Activated effector memory CD4-positive, alpha-beta T cell treated with anti-CD3 and anti-CD28 coated beads, Interleukin-2, amount 50 U/mL, for 16 hours (primary cell): ENCODE results near the gene GPRIN1.
A peak's percentile ranks its signal among the peaks of the same experiment; 100 is the strongest.

ENCODE experiments used
- DNase-seq: peaks from one replicate; pipeline ENCODE4 v3.0.0-alpha.2; 2020

The GPRIN1 gene

DNA sequence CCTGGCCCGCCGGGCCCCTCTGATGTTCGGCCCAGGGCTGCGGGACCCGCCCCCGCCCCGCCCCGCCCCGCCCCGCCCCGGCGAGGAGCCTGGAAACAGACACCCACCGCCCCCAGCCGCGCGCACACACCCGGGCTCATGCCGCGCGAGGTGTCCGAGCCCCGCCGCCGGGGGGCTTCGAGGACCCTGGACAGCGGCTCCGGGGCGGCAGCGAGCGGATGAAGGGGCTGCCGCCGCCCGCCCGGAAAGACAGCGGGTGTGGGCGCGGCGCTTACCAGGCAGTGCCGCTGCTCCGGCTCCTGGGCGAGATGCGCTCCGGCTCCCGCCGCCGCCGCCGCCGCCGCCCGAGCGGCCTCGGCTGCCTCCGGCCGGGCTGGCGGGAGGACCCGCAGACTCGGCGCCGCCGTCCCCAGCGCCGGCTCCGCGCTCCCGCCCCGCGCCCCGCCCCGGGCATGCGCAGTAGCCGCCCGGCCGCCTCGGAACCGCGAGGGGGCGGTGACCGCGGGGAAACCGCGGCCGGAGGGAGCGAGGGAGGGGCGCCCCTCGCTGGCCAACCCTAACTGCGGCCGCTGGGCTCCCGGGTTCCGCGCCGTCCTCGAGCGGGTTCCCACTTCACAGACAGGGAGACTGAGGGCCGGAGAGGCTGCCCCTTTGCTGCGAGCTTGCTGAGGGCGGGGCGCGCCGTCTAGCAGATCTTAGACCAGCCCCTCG is at the start of gene GPRIN1:
GPRIN1 (minus strand) TSS at position 433 of the 711 bp plus-strand sequence. CDS start 10,322 bp downstream, outside the sequence.
- DNase-seq, result peak; percentile 87

DNA sequence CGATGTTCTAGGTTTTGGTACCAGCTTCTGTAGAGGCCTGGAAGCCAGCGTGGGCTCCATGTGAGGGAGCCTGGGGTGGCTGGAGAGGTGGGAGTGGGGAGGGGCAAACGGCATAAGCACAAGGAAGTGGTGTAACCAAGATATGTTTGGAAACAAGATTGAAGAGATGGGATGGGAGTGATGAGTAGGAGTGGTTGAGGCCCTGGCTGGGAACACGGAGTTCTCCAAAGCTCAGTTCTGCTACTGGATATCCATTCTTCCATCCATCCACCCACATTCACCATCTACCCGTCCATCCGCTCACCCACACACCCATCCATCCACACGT is 49.5 kb upstream of the GPRIN1 start:
- DNase-seq, result no peak

DNA sequence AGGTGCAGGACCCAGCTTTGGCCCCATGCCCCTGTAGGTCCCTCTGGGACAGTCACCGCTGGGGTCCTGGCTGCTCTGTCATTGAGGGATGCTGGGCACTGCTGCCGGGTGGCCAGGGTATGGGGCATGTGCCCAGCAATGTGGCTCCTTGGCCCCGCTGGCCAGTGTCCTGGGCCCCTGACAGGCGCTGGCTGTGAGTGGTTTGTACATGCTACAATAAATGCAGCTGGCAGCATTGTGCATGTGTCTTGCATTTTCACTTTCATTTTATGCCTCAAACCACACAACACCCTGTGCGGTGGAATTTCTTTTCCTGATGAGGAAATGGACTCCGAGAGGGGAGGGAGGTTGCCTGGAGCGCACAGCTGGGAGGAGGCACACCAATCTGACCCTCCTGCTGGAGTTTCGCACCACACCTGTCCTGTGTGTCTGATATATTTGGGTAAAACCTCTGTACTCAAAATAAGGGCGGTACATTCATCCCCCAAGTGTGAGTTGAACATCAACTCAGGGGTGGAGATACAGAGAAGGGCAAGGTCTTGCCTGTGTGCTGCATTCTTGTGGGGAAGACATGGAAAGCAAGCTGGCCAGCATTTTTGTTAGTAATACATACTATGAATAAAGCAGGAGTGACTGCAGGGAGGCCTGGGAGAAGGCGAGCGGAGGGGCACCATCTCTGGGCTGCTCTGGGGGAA is 49.0 kb upstream of the GPRIN1 start:
- DNase-seq, result no peak

DNA sequence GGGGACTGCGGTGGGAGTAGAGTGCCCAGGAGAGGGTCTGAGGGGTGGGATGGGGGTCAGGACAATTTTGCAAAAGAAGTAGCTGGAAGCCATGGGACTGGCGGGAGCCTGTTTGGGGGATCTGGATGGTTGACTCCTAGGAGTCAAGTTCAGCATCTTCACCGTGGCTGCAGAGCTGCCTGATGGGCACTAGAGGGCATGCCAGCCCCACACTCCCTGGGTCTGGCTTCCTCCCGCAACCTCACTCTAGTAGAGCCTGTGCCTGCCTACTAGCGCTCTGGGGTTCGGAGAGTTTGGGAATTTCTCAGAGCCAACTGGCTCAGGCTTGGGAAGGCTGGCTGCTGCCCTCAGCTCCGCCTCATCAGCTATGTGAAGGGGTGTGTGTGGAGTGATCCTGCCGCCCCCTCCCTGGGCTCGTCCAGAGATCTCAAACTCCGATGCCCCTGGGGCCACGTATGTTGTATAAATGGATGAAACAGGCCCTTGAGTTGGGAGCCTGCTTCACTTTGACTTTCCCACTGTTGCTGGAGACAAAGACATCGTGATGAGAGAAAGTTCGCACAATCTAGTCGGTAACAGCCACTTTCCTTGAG is 48.1 kb upstream of the GPRIN1 start:
- peak; percentile 84 for DNase-seq

DNA sequence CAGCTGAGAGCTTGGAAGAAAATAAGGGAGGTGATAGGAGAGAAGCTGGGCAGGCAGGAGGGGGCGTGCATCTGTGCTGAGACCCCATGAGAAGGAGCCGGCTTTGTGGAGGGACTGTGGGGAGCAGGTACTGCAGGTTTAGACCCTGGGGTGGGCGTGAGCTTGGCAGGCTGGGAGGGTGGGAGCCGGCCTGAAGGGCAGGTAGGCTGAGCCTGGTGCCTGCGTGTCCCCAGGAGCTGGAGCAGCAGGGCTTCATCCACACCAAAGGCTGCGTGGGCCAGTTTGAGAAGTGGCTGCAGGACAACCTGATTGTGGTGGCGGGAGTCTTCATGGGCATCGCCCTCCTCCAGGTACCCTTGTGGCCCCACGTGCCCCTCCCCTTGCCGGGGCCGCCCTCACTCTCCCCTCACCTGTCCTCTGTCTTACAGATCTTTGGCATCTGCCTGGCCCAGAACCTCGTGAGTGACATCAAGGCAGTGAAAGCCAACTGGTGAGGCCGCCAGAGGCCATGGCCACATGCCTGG is 46.6 kb upstream of the GPRIN1 start:
- DNase-seq, result no peak

DNA sequence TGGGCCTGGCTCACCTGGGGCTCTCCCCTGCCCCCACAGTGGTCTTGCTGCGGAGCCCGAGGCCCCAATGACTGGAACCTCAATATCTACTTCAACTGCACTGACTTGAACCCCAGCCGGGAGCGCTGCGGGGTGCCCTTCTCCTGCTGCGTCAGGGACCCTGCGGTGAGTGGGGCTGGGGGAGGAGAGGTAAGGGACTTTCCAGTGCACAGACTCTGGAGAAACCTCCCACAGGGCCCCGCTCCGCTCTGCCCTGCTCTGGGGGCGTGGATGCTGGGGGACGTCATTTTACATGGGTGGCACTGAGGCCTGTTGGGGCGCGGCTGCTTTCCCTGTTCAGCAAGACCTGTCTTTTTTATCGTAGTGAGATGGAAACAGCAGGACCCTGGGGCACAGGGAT is 44.9 kb upstream of the GPRIN1 start:
- DNase-seq, result no peak

DNA sequence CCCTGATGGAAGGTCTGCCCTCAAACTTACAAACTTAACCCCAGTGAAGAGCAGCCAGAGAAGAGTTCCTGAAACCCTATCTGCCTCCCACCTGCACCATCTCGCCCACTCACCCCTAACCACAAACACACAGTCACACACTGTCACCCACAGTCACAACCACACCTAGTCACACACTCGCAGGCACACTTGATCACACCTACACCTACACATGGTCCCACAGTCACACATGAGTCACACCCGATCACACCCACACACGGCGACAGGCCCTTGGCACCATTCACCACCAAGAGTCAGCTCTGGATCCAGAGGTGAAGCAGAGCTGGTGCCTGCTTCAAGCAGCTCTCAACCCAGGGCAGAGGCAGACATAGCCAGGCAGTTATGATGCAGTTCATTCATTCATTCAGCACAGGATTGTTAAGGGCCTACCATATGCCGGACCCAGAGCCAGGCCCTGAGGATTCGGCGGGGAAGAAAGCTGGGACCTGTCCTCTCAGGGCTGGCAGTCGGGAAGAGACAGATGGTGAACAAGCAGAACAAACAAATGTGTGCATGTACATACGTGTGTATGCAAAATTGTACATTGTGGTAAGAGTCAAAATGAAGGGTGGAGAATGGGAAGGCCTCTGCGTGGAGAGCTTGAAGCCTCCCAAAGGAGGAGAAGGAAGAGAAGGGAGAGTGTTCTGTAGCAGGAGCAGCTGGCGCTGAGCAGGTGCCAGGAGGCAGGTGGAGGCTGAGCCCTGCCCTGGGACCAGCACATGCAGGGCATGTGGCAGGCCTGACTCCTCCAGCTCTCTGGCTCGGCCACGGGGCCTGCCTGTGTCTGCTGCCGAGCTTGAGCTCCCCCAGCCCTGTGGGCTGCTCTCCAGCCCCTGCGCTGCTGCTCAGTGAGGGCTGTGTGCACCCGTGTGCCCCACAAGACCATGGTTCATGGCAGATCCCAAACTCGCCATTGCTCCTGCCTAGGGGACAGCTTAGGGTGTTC is 43.7 kb upstream of the GPRIN1 start:
- DNase-seq, result peak; percentile 92

DNA sequence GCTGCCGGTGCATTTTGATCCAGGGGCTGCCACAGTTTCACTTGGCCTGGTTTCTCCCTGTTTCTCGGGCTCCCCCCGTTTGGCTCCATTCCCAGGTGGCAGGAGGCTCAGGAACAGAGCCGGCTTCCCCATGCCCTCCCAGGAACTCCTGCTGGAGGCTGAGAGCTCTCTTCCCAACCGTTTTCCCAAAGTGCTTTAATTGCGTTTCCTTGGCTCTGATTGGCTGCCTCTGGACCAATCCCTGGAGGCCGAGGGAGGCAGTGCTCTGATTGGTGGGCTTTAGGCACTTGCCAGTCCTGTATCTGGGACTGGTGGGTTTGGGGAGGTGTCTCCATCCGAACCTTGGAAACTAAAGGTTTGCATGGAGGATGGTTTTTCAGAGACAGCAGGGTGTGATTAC is 42.2 kb upstream of the GPRIN1 start:
- DNase-seq, result no peak

DNA sequence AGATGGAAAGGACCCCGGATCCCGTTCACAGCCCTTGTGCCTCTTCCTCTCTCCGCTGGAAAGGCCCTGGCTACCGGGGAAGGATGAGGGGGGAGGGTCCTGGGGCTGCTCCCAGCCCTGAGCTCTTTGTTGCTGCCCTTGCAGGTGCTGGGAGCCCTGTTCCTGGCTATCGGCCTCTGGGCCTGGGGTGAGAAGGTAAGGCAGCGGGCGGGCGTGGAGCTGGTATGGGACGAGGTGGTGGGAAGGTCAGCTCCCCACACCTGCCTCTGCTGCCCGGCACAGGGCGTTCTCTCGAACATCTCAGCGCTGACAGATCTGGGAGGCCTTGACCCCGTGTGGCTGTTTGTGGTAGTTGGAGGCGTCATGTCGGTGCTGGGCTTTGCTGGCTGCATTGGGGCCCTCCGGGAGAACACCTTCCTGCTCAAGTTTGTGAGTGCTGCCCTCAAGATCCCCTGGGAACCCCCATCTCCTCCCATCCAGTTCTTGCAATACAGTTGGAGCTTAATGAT is 41.6 kb upstream of the GPRIN1 start:
- no peak for DNase-seq

DNA sequence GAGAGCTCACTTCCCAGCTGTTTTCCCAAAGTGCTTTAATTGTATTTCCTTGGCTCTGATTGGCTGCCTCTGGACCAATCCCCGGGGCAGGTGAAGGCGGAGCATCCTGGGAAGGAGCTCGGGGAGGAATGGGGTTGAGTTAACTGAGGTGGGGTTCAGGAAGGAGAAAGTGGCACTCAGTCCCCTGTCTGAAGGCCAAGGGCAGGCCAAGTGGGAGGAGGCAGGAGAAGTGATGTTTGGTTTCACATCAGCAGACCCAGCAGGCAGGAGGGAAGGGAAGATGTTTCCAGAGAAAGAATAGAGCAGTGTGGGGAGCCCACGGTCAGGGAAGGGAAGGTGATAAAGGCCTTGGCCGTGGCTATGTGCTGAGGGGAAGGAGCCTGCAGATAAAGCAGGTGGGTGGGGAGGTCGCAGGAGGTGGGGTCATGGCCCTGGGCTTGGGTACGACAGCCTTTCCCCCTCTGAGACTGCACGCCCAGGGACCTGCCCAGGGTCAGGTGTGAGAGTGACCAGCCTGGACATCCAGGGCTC is 40.5 kb upstream of the GPRIN1 start:
- DNase-seq, result no peak

DNA sequence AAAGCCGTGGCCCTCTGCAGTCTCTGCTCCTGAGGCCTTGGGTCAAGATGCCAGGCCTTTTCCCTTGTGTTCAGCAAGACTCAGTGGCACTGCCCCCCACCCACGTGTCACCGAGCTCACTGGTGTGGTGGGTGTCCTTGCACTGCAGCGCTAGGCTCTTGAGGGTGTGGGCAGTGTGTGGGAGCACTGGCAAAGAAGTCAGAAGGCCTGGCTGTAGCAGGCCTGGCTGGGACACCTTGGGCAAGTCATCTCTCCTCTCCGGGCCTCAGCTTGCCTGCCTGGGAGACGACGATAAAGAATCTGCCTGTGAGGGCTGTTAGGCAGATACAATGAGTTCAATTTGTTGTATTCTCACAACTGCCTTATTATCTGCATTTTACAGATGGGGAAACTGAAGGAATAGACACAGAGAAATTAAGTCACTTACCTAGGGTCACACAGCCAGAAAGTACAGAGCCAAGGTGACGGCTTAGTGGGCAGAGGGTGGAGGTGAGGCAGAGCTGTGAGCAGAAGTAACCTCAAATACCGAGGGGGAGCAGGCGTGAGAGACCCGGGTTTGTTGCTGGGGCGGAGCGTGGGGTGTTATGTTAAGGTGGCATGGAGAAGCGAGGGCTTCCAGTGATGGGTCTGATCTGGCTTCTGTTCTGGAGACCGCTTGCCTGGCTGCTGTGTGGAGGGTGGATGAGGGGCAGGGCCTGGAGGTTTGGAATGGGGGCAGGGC is 38.7 kb upstream of the GPRIN1 start:
- DNase-seq, result peak; percentile 70

DNA sequence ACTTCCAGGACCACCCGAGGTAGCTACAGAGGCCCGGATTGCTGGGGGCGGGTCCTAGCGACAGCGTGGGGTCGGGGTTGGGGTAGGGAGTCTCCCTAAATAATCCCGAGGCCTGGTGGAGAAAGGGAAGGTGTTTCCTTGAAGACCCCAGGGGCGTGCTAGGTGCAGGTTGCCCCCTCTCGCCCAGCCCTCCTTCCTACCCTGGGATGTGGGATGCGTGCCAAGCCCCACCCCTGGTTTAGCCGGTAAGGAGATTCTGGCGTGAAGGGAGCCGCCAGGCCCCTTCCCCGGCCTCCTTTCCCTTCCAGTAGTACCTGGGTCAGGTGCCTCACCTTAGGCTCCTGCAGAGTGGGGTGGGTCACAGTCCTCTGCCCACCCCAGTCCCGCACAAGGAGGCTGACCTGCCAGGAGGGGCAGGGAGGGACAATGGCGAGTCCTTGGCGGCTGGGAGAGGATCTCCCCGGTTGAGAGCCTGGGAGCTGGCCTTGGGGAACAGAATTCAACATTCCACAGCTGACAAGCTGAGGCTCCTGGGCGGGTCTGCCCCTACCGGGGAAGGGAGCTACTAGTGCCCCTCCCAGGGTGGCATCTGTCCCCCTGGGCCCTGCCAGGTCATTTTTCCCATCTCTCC is 38.0 kb upstream of the GPRIN1 start:
- peak; percentile 71 for DNase-seq

DNA sequence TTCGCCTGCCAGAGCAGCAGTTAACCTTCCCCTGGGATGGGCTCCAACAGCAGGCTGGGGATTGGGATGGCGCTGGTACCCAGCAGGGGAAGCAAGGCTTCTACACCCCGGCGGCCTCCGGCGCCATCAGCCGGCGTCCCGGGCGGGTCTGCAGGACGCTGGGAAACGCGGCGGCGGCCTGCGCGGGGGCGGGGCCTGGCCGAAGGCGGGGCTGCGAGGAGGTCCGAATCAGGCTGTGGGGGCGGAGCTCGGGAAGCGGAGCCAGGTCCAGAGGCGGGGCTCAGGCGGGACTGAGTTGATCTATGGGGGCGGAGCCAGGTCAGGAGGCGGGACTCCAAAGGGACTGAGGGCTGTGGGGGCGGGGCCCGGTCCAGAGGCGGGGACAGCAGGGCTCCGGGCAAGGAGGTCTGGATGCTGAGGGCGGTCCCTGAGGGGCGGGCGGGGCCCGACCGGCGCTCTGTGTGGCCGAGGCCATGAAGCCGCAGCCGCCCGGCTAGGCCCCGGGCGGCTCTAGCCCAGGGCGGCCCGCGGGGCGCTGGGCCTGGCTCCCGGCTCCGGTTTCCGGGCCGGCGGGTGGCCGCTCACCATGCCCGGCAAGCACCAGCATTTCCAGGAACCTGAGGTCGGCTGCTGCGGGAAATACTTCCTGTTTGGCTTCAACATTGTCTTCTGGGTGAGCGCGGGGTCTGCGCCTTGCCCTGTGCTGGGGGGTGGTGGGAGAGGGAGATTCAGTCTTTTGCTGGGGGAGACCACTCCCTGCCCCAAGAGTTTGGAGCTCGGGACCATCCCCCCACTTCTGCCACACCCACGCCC is 37.3 kb upstream of the GPRIN1 start, which contains the start of gene TSPAN17:
TSPAN17 (plus strand) TSS at position 455 of the 813 bp plus-strand sequence; CDS start at position 587, 132 bp downstream.
- DNase-seq, result peak; percentile 100

DNA sequence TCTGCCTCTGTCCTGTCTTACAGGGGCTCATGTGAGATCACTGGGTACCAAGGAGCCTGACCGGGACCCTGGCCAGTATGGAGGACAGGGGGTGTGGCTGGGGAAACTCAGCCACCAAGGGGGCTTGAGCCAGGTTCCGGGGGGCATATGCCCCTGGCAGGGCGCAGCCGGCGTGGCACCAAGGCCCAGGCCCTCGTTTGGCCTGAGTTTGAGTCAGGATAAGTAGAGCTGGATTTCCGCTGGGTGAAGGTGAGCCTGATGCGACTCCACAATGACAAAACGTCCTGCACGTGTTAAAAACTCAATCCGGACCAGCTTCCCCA is 36.7 kb upstream of the GPRIN1 start:
- no peak for DNase-seq

DNA sequence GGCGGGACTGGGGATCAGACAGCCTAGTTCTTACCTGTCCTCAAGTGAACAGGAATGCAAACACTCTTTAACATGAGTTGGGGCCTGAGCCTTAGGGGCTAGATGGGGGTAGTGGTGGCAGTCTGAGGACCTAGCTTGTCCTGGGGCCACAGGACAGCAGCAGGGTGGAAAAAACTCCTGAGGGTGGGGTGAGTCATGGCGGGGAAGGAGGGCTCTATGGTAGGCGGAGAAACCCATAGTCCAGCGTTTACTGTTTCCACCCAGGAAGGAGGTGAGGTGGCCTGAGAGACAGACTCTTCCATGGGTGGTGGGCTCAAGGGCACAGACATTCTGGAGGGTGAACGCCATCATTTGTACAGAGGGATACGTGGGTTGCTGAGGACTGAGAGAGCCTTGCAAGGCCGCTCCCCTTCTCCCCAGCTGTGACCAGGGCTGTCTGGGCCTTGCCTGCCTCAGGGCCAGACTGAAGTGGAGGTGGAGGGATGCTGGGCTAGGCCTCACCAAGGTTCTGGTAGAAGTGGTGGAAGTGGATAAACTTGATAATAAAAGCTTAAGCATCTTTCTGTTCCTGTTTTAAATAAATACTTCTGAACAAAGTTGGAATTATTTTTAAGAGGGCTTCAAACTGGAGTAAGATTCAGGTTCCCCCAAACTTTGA is 36.2 kb upstream of the GPRIN1 start:
- DNase-seq, result no peak

DNA sequence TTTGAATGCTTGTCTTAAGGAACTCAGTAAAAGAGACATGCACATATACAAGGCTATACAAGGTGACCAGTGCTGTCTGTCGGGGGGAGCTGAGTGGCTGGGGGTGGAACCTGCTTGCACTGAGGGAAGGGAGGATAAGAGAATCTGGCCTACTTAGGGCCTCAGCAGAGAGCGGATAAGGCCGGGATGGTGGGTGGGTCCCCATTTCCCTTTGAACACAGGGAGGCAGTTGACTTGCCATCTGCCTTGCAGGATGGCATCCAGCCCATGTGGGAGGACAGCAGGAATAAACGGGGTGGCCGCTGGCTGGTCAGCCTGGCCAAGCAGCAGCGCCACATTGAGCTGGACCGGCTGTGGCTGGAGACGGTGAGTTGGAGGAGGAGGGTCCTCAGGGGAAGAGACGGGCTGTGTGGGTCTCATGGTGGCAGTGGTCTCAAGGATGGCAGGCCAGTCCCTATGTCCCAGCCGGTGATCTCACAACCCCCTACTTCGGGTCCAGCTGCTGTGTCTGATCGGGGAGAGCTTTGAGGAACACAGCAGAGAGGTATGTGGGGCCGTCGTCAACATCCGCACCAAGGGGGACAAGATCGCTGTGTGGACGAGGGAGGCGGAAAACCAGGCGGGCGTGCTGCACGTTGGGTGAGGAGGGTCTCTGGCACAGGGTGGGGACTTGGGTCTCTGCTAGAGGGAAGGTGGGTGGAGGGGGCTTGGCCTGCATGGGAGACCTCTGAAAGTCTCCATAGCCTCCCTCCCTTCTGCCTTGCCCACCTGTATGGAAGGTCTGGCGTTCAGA is 35.1 kb upstream of the GPRIN1 start:
- no peak for DNase-seq

DNA sequence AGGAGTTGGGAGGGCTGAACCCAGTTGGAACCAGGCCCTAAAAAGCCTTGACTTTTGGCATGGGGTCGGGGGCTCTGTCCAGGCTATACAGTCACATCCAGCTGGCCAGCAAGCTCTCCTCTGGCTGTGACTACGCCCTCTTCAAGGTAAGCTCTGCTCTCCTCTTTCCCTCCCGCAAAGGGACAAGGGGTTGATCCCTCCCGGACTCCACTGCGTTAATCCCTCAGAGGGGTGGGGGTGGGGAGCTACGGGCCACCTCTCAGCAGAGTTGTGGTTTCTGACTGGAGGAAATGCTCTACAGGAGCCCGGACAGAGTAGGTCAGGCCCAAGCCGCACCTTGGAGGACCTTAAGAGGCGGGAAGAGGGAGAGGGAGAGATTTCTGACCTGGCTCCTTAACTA is 34.3 kb upstream of the GPRIN1 start:
- DNase-seq, result no peak

DNA sequence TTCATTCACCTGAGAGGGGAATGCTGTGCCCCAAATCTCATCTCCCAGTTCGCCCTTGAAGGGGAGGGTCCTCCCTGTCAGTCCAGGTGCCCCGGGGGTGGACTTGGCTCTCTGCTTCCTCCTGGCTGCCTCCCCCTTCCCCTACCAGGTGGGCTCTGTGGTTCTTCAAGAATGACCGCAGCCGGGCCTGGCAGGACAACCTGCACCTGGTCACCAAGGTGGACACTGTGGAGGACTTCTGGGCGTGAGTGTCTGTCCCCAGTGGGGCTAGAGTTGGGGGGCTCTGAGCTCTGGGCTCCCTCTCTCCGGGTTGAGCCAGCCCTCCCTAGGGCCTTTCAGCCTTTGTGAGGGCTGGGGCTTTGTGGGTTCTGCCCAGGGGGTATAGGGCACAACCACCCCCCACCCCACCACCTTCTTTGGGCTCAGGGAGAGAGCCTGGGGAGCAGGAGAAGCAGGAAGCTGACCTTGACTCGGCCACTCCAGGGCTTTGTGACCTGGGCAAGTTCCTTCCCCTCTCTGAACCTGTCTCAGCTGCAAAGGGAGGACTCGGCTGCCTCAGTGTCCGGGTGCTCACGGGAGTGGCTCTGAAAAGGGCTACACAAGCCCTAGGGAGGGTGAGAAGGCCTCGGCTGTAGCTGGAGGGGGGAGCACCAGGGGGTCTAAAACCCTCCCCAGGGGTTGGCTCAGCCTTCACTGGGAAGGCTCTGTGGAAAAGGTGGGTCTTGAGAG is 33.7 kb upstream of the GPRIN1 start:
- DNase-seq, result no peak
